WI38 (cell line): ENCODE data around the gene CHPF.

Experiments
- H3K4me3 ChIP-seq: 2 replicates; pipeline ENCODE4 v1.5.1; 2011; ENCODE audit warnings: low read depth, mild to moderate bottlenecking, control low read depth, low read length
- TF ChIP-seq, protein P1 (sequence below): IDR thresholded peaks from 2 replicates; pipeline ENCODE4 v1.5.1; 2012; ENCODE audit warnings: low read depth, mild to moderate bottlenecking, control low read depth, low read length

CHPF gene

DNA sequence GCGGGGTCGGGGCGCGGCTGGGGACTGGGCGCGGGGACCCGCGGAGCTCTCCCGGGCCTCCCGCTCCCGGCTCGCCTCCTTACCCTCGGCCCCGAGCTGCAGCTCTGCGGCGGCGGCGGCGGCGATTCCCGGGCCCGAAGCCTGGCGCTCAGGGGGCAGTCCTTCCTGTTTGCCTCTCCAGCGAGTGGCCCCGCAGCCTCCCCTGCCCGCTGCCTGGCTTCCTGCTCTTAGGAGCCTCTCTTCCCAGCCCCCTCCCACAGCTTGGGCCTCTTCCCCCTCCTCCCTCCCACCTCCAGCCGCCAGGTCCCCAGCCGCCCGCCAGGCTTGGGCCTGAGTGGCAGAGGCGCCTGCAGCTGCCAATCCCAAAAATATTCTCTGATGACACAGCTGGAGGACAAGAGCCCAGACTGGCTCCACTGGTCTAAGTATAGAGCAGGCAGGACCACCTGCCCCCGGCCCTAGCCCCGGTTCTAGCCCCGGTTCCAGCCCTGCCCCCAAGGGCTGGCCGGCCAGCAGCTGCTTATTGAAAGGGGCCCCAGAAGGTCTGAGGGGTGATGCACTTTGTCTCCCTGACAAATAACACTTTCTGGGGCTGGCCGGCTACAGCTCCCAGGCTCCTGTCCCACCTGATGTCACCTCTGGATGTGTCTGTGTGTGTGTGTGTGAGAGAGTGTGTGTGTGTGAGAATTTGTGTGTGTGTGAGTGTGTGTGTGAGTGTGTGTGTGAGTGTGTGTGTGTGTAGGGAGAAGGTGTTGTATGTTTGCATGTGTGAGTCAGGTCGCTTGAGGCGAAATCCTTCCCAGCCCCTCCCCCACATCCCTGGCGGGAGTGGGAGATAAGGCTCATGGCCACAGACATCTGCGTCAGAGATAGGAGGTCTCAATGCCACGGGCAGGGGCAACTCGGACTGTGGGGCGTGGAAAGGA is 28.0 kb upstream of the CHPF start, which contains the start of gene OBSL1:
OBSL1 (minus strand) TSS at position 229 of the 926 bp plus-strand sequence. CDS start 307 bp downstream, outside the sequence.
- TF ChIP-seq, protein P1, sequence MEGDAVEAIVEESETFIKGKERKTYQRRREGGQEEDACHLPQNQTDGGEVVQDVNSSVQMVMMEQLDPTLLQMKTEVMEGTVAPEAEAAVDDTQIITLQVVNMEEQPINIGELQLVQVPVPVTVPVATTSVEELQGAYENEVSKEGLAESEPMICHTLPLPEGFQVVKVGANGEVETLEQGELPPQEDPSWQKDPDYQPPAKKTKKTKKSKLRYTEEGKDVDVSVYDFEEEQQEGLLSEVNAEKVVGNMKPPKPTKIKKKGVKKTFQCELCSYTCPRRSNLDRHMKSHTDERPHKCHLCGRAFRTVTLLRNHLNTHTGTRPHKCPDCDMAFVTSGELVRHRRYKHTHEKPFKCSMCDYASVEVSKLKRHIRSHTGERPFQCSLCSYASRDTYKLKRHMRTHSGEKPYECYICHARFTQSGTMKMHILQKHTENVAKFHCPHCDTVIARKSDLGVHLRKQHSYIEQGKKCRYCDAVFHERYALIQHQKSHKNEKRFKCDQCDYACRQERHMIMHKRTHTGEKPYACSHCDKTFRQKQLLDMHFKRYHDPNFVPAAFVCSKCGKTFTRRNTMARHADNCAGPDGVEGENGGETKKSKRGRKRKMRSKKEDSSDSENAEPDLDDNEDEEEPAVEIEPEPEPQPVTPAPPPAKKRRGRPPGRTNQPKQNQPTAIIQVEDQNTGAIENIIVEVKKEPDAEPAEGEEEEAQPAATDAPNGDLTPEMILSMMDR = no peak
- H3K4me3 ChIP-seq = peak within 1 kb of the TSS; percentile 63

DNA sequence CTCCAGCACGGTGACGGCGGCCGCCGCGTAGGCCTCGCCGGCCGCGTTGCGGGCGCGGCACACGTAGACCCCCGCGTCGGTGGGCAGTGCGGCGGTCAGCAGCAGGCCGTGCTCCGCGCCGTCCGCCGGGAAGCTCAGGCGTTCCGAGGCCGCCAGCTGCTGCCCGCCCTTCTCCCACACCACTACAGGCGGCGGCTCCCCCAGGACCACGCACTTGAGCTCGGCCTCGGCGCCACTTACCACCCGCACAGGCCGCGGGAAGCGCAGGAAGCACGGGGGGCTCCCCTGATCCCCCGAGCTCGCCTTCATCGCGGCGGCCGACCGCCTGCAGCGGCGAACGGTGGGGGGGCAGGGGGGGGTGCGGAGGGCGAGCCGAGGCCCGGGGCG is 27.3 kb upstream of the CHPF start:
- TF ChIP-seq, protein P1 = no peak
- peak overlapping the region; percentile 63 for H3K4me3 ChIP-seq

DNA sequence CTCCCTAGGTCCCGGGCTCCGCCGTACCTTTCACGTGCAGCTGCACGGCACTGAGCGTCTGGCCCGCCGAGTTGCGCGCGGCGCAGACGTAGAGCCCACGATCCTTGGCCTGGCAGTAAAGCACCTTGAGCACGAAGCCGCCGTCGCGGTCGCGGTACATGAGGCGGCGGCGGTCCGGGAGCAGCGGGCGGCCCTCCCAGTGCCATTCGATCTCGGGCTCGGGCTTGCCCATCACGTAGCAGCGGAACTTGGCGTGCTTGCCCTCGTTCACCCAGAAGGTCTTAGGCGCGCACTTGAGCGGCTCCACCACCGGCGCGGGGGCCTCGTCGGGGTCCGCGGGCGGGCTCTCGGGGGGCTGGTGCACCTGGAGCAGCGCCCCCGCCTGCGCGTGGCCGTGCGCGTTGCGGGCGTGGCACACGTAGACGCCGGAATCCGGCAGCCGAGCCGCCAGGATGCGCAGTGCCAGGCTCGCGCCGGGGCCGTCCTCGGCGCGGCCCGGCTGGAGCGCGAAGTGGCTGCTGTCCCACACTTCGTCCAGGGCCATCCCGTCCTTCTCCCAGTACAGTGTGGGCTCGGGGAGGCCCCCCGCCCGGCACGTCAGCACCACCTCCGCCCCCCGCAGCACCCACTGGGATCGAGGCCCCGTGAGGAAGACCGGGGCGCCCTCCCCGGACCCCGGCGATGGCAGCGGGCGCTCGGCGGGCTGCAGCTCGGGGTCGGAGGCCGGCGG is 26.8 kb upstream of the CHPF start:
- peak overlapping the region; percentile 63 for H3K4me3 ChIP-seq

DNA sequence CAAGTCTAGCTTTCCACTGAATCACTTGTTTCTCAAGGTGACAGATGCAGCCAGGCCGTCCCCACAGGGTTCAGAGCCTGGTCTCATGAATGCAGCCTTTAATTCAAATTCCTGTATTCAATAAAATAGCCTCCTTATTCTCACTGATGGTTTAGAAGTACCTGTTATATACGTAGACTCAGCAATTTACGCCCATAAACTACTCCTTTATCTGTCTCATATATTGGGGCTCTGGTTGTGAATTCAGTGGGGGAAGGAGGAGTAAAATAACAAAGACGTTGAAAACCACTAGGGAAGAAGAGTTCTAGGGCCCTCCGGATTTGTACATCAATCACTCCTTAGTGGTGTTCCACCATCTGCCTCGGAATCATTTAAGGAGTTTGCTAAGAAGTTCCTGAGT is 26.0 kb upstream of the CHPF start:
- no peak overlapping the region; the same call in 1 of the 2 replicates for H3K4me3 ChIP-seq
- TF ChIP-seq, protein P1 = no peak

More for the DNA sequence above, 26.8 kb upstream of the CHPF start:
- TF ChIP-seq, protein P1 = no peak

DNA sequence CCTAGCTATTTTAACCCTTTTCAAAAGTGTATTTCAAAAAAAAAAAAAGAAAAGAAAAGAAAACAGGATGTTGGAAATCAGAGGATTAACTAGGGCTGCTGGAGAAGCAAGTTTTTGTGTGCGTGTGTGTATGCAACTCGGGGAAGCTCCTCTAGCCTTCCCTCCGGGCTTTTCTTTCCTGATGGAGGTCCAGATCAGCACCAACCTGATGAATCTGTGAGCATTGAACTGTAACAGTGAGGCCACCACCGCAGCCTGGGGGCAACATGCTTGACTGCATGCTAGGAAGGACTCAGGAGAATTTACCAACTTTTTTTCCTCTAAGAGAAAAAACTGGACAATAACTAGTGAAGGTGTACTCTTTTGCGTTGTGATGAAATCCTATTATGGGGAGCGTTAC is 25.4 kb upstream of the CHPF start:
- TF ChIP-seq, protein P1 = no peak
- no peak overlapping the region for H3K4me3 ChIP-seq

DNA sequence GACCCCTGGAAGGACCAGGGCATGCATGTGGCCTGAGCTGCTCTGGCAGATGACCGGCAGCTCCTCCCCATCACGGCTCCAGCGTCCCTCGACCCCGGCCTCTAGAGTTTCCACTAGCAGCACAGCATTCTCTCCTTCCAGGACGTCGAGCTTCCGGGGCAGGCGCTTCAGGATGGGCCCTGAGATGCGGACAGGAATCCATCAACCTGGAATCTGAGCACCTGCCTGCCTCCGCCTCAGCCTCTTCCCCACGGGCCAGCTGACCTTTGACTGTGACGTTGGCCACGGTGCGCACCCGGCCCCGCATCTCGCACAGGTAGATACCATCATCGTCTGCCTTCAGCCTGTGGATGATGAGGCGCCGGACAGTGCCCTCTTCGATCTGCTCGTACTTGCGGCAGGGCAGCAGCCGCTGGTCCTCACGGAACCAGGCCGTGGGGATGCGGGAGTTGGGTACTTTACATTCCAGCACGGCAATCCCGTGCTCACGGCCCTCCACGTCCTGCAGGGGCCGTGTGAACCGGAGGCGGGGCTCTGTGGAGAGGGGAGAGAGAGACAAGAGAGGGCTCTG is 24.3 kb upstream of the CHPF start:
- no peak overlapping the region for H3K4me3 ChIP-seq
- TF ChIP-seq, protein P1 = no peak

DNA sequence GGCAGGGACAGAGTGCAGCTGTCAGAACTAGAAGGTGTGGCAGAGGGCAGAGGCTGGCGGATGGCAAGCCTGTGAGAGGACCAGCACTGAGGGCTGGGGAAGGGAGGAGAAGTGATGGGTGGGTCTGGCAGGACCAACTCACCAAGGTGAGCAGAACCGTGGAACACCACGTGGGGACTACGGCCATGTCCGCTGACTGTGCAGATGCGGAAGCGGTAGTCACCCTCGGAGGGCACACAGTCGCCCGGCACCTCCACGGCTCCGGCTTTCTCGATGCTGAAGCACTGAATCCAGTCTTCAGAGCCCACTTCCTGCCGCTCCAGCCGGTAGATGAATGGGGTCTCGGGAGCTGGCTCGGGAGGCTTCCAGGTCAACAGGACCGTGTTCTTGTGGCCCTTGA is 23.5 kb upstream of the CHPF start:
- no peak overlapping the region for H3K4me3 ChIP-seq
- TF ChIP-seq, protein P1 = no peak
